WTC11 (cell line): ENCODE results near the gene MUSTN1.

Source experiments
- MAX ChIP-seq: sonication (generic); formaldehyde crosslinking; IDR thresholded peaks from 2 replicates; pipeline ENCODE4 v1.8.0; 2022; ENCODE audit warnings: mild to moderate bottlenecking, missing genetic modification reagents
- NR1H2 ChIP-seq: sonication (generic); formaldehyde crosslinking; IDR thresholded peaks from 2 replicates; pipeline ENCODE4 v1.9.0; 2021; ENCODE audit warnings: mild to moderate bottlenecking, moderate library complexity, missing genetic modification reagents
- SMAD3 ChIP-seq: sonication (generic); formaldehyde crosslinking; IDR thresholded peaks from 2 replicates; pipeline ENCODE4 v1.8.0; 2022; ENCODE audit warnings: missing genetic modification reagents, mild to moderate bottlenecking, borderline replicate concordance
- ZBTB21 ChIP-seq: sonication (generic); formaldehyde crosslinking; IDR thresholded peaks from 2 replicates; pipeline ENCODE4 v1.8.1; 2023; ENCODE audit warnings: mild to moderate bottlenecking, missing genetic modification reagents, borderline replicate concordance
- TF ChIP-seq, protein P1 (sequence below): sonication (generic); formaldehyde crosslinking; conservative IDR thresholded peaks from 2 replicates; pipeline ENCODE4 v1.8.1; 2022; ENCODE audit warnings: mild to moderate bottlenecking, missing genetic modification reagents
- TF ChIP-seq, protein P2 (sequence below): sonication (generic); formaldehyde crosslinking; IDR thresholded peaks from 2 replicates; pipeline ENCODE4 v1.8.1; 2022; ENCODE audit warnings: low read depth, missing genetic modification reagents, borderline replicate concordance
- TF ChIP-seq, protein P3 (sequence below): fragments of 200-600 bp; IDR thresholded peaks from 2 replicates; pipeline ENCODE4 v1.8.0; 2022; ENCODE audit warnings: antibody characterized with exemption
- TF ChIP-seq, protein P4 (sequence below): sonication (generic); formaldehyde crosslinking; IDR thresholded peaks from 2 replicates; pipeline ENCODE4 v1.8.1; 2023; ENCODE audit warnings: mild to moderate bottlenecking, missing genetic modification reagents, moderate library complexity

DNA sequence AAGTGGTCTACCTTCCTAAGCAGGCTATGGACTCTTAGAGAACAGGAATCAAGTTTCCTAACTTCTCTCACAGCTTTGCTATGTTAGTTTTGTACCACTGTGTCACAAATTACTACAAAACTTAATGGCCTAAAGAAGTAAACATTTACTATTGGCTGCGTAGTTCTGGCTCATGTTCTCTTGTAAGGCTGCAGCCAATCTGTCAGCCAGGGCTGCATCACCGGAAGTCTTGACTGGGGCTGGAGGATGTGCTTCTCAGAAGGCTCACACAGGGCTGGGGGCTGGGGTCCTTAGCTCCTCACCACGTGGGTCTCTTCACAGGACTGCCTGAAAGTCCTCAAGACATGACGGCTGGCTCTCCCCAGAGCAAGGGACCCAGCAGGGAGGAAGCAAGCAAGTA lies 47.1 kb upstream of the MUSTN1 start:
- TF ChIP-seq, protein P1, sequence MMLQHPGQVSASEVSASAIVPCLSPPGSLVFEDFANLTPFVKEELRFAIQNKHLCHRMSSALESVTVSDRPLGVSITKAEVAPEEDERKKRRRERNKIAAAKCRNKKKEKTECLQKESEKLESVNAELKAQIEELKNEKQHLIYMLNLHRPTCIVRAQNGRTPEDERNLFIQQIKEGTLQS (CRISPR knock-in tag) = no peak
- TF ChIP-seq, protein P2, sequence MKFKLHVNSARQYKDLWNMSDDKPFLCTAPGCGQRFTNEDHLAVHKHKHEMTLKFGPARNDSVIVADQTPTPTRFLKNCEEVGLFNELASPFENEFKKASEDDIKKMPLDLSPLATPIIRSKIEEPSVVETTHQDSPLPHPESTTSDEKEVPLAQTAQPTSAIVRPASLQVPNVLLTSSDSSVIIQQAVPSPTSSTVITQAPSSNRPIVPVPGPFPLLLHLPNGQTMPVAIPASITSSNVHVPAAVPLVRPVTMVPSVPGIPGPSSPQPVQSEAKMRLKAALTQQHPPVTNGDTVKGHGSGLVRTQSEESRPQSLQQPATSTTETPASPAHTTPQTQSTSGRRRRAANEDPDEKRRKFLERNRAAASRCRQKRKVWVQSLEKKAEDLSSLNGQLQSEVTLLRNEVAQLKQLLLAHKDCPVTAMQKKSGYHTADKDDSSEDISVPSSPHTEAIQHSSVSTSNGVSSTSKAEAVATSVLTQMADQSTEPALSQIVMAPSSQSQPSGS (CRISPR knock-in tag) = no peak
- TF ChIP-seq, protein P3, sequence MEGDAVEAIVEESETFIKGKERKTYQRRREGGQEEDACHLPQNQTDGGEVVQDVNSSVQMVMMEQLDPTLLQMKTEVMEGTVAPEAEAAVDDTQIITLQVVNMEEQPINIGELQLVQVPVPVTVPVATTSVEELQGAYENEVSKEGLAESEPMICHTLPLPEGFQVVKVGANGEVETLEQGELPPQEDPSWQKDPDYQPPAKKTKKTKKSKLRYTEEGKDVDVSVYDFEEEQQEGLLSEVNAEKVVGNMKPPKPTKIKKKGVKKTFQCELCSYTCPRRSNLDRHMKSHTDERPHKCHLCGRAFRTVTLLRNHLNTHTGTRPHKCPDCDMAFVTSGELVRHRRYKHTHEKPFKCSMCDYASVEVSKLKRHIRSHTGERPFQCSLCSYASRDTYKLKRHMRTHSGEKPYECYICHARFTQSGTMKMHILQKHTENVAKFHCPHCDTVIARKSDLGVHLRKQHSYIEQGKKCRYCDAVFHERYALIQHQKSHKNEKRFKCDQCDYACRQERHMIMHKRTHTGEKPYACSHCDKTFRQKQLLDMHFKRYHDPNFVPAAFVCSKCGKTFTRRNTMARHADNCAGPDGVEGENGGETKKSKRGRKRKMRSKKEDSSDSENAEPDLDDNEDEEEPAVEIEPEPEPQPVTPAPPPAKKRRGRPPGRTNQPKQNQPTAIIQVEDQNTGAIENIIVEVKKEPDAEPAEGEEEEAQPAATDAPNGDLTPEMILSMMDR = no peak
- TF ChIP-seq NR1H2 (CRISPR knock-in tag) (no peak), ZBTB21 (CRISPR knock-in tag) (no peak), SMAD3 (no peak), MAX (CRISPR knock-in tag) (no peak)
- TF ChIP-seq, protein P4, sequence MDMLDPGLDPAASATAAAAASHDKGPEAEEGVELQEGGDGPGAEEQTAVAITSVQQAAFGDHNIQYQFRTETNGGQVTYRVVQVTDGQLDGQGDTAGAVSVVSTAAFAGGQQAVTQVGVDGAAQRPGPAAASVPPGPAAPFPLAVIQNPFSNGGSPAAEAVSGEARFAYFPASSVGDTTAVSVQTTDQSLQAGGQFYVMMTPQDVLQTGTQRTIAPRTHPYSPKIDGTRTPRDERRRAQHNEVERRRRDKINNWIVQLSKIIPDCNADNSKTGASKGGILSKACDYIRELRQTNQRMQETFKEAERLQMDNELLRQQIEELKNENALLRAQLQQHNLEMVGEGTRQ (CRISPR knock-in tag) = no peak
